ENCODE results near the gene PFKFB3. TPM values are rescaled to one million over a fixed set of nuclear protein-coding genes. Genes with fewer than 3 reads are reported as not detected.
"Not testable (repeated sequence)": the region's sequence is repeated elsewhere in the genome, so short reads cannot be mapped to it uniquely, and the experiment has no call there.

PFKFB3 gene
- total and polyA plus RNA-seq, 4 donors, result 11.4 to 234 (median 66.3) TPM

DNA sequence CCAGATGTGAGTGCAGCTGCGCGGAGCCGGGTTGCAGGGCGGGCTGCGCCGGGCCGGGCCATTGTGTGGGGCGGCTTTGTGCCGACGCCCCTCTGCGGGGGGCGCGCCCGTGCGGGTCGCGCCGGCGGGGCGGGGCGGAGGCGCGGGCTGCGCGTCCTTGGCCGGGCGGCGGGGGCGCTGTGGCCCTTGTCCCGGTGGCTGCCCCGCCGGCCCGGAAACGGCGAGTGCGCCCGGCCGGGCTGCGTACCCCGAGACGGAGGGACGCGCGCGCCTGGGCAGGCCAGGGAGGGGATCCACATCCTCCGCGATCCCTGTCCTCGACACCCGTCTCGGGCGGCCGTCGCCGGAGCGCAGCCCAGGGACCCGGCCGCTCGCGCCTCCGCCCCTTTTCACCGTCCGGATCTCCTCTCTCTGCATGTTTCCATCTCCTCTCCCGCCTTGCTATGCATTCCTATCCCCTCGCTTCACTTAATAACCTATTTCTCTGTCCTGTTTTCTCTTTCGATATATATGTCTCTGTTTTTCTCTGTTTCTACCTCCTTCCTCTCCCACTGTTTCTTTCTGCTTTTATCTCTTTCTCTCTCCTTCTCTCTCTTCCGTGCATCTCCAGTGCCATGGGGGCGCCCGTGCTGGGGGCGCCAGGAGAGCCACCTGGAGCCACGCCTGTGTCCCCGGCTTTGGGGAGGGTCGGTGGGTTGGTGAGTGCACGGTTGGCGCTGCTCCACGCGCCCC, 765 bp downstream of the PFKFB3 start:
- peak; percentile 43 for ATAC-seq (ENCODE audit: insufficient read depth, low FRiP score)
- no peaks in the 10 kb centered on the region for H3K9me3 ChIP-seq (ENCODE audit: control insufficient read depth in 4 of 4, insufficient read depth in 3 of 4, low read length in 3 of 4)
- peak overlapping the region; percentile 85 to 95 for H3K27ac ChIP-seq (ENCODE audit: low read depth in 1 of 2, low read length in 1 of 2)

GRCh38 chr10:6204063-6204340, 1.3 kb downstream of the PFKFB3 start:
- WGBS, 2 donors, result 6 to 10% methylated on average over 28 of the region's 28 CpGs
- DNase-seq (peak in 1 of 3 donors; percentile 17), ATAC-seq (ENCODE audit: insufficient read depth, low FRiP score) (no peak)
- Histone ChIP-seq H3K27me3 (ENCODE audit: control insufficient read depth in 3 of 3, insufficient read depth in 3 of 3, low read length in 2 of 3) (peaks cover 0 to 3% (median 0%) of the 10 kb centered on the region in 3 donors), H3K4me1 (ENCODE audit: control insufficient read depth in 5 of 5, insufficient read depth in 5 of 5, low read length in 5 of 5) (peaks cover 0 to 26% (median 5%) of the 10 kb centered on the region in 5 donors), H3K36me3 (ENCODE audit: control insufficient read depth in 4 of 4, insufficient read depth in 4 of 4, low read length in 4 of 4) (peaks cover 0 to 3% (median 0%) of the 10 kb centered on the region in 4 donors), H3K4me3 (peak overlapping the region; percentile 69), H3K9ac (ENCODE audit: insufficient read depth in 1 of 2, low read length in 2 of 2) (peak overlapping the region in 1 of 2 donors; percentile 80), H3K27ac (ENCODE audit: low read depth in 1 of 2, low read length in 1 of 2) (peak overlapping the region in 1 of 2 donors; percentile 95), H3K9me3 (ENCODE audit: control insufficient read depth in 4 of 4, insufficient read depth in 3 of 4, low read length in 3 of 4) (no peaks in the 10 kb centered on the region)
- TF ChIP-seq, protein P1, sequence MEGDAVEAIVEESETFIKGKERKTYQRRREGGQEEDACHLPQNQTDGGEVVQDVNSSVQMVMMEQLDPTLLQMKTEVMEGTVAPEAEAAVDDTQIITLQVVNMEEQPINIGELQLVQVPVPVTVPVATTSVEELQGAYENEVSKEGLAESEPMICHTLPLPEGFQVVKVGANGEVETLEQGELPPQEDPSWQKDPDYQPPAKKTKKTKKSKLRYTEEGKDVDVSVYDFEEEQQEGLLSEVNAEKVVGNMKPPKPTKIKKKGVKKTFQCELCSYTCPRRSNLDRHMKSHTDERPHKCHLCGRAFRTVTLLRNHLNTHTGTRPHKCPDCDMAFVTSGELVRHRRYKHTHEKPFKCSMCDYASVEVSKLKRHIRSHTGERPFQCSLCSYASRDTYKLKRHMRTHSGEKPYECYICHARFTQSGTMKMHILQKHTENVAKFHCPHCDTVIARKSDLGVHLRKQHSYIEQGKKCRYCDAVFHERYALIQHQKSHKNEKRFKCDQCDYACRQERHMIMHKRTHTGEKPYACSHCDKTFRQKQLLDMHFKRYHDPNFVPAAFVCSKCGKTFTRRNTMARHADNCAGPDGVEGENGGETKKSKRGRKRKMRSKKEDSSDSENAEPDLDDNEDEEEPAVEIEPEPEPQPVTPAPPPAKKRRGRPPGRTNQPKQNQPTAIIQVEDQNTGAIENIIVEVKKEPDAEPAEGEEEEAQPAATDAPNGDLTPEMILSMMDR (IDR thresholded peaks at IDR 0.05; ENCODE audit: control extremely low read depth, extremely low read depth), result no peak

More for the DNA sequence above, 765 bp downstream of the PFKFB3 start:
- 0 to 1% methylated on average over 33 to 76 of the region's 76 CpGs for WGBS, 2 donors
- H3K27me3 ChIP-seq (ENCODE audit: control insufficient read depth in 3 of 3, insufficient read depth in 3 of 3, low read length in 2 of 3), result peaks cover 0 to 3% (median 0%) of the 10 kb centered on the region in 3 donors
- H3K4me3 ChIP-seq, result peak overlapping the region; percentile 69
- no peaks in the 10 kb centered on the region for H3K36me3 ChIP-seq (ENCODE audit: control insufficient read depth in 4 of 4, insufficient read depth in 4 of 4, low read length in 4 of 4)
- peak; percentile 78 to 84 (median 84) for DNase-seq
- peaks cover 0 to 26% (median 5%) of the 10 kb centered on the region in 5 donors for H3K4me1 ChIP-seq (ENCODE audit: control insufficient read depth in 5 of 5, insufficient read depth in 5 of 5, low read length in 5 of 5)
- H3K9ac ChIP-seq (ENCODE audit: insufficient read depth in 1 of 2, low read length in 2 of 2), result peak overlapping the region; percentile 76 to 80
- TF ChIP-seq, protein P1 (IDR thresholded peaks at IDR 0.05; ENCODE audit: control extremely low read depth, extremely low read depth), result peak; percentile 5

DNA sequence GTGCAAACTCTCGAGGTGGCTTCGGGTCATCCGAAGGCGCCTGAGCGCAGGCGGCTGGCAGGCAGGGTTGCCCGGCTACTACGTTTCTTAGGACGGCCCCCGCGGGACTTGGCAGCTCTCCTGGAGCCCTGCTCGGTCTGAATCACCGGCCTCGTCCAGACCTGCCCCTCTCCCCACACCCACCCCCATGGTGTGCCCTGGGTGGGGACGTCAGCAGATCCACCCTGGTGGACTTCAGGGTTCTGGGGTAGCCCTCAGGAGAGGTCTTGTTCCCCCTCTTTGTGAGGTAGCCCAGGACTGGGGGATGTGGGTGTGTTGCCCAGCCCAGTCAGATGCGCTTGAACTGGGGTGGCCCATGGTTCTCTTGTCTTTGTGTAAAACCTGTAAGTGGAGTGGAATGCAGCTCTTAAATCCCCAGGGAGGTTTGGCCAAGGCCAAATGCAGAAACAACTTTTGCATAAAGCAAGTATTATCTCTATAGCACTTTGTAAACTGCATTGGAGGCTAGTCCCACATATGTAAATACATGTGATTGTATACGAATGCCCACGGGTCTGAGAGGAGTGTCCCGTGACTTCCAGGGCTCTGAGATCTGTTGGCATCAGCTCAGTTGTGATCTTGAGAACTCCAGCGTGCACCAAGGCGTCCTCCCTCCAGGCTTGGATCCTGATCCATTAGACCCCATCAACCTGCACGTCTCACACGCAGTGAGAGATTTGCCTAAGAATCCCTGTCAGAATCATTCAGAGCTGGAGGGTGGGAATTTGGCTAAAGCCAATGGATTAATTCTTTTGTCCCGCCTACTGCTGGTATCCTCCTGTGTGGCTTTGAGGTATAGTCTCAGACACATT, 1.8 kb downstream of the PFKFB3 start:
- Histone ChIP-seq H3K27me3 (ENCODE audit: control insufficient read depth in 3 of 3, insufficient read depth in 3 of 3, low read length in 2 of 3) (peaks cover 0 to 3% (median 0%) of the 10 kb centered on the region in 3 donors), H3K27ac (ENCODE audit: low read depth in 1 of 2, low read length in 1 of 2) (peak overlapping the region in 1 of 2 donors; percentile 95), H3K4me1 (ENCODE audit: control insufficient read depth in 5 of 5, insufficient read depth in 5 of 5, low read length in 5 of 5) (peaks cover 0 to 26% (median 5%) of the 10 kb centered on the region in 5 donors), H3K9ac (ENCODE audit: insufficient read depth in 1 of 2, low read length in 2 of 2) (no peak overlapping the region), H3K36me3 (ENCODE audit: control insufficient read depth in 4 of 4, insufficient read depth in 4 of 4, low read length in 4 of 4) (peaks cover 0 to 3% (median 0%) of the 10 kb centered on the region in 4 donors), H3K9me3 (ENCODE audit: control insufficient read depth in 4 of 4, insufficient read depth in 3 of 4, low read length in 3 of 4) (no peaks in the 10 kb centered on the region), H3K4me3 (peak overlapping the region; percentile 69)
- DNase-seq, result peak in 2 of 3 donors; percentile 31 to 50
- 36 to 57% methylated on average over 17 to 24 of the region's 24 CpGs for WGBS, 2 donors
- ATAC-seq (ENCODE audit: insufficient read depth, low FRiP score), result no peak
- TF ChIP-seq, protein P1 (IDR thresholded peaks at IDR 0.05; ENCODE audit: control extremely low read depth, extremely low read depth), result no peak

DNA sequence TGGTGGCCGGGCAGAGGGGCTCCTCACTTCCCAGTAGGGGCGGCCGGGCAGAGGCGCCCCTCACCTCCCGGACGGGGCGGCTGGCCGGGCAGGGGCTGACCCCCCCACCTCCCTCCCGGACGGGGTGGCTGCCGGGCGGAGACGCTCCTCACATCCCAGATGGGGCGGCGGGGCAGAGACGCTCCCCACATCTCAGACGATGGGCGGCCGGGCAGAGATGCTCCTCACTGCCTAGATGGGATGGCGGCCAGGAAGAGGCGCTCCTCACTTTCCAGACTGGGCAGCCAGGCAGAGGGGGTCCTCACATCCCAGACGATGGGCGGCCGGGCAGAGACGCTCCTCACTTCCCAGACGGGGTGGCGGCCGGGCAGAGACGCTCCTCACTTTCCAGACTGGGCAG, 3.8 kb downstream of the PFKFB3 start:
- H3K36me3 ChIP-seq (ENCODE audit: control insufficient read depth in 4 of 4, insufficient read depth in 4 of 4, low read length in 4 of 4); H3K9ac ChIP-seq (ENCODE audit: insufficient read depth in 1 of 2, low read length in 2 of 2); DNase-seq; H3K27me3 ChIP-seq (ENCODE audit: control insufficient read depth in 3 of 3, insufficient read depth in 3 of 3, low read length in 2 of 3); H3K9me3 ChIP-seq (ENCODE audit: control insufficient read depth in 4 of 4, insufficient read depth in 3 of 4, low read length in 3 of 4); H3K27ac ChIP-seq (ENCODE audit: low read depth in 1 of 2, low read length in 1 of 2); H3K4me3 ChIP-seq; ATAC-seq (ENCODE audit: insufficient read depth, low FRiP score): not testable (repeated sequence)
- 84 to 90% methylated on average over 10 to 21 of the region's 29 CpGs for WGBS, 2 donors
- peaks cover 0 to 27% (median 6%) of the 10 kb centered on the region in 5 donors for H3K4me1 ChIP-seq (ENCODE audit: control insufficient read depth in 5 of 5, insufficient read depth in 5 of 5, low read length in 5 of 5)
